Caco-2 (cell line): ENCODE measurements around the gene TIGD1. TPM values are rescaled to one million over a fixed set of nuclear protein-coding genes. Genes with fewer than 3 reads are reported as not detected.

Source experiments
- BruUV-seq: library from RNA; stranded (reverse); fragments of 400-500 nt; replicated peaks from 2 replicates; lab custom pipeline; 2021; lab: Mats Ljungman, UMichigan
- CTCF ChIA-PET: fragments of 300-600 bp; sonication (Branson Sonifier 250); formaldehyde crosslinking; loops from one replicate; lab custom pipeline; 2022; ENCODE audit warnings: antibody characterized with exemption; lab: Charles Lee
- POLR2A ChIA-PET: fragments of 300-600 bp; sonication (Branson Sonifier 250); formaldehyde crosslinking; loops from one replicate; lab custom pipeline; 2022; ENCODE audit warnings: antibody characterized with exemption; lab: Charles Lee
- DNase-seq, 2 experiments: peaks; one replicate each; pipeline versions ENCODE4 v3.0.0 to v3.0.0-alpha.2; 2020 to 2022
- H3K27me3 ChIP-seq: replicated peaks from 2 replicates; pipeline ENCODE4 v1.6.0; 2011; ENCODE audit warnings: low read length; ENCODE audit not compliant: control insufficient read depth, insufficient read depth
- H3K36me3 ChIP-seq: 2 replicates; pipeline ENCODE4 v1.5.1; 2011; ENCODE audit warnings: low read length; ENCODE audit not compliant: control insufficient read depth, insufficient read depth
- H3K4me1 ChIP-seq: fragments of 250-450 bp; sonication (Bioruptor Pico); 2 replicates; pipeline ENCODE4 v1.5.1; 2020; ENCODE audit warnings: mild to moderate bottlenecking
- H3K4me3 ChIP-seq: 2 replicates; pipeline ENCODE4 v1.5.1; 2011; ENCODE audit warnings: low read depth, mild to moderate bottlenecking, control low read depth, low read length
- H3K9me3 ChIP-seq: fragments of 250-450 bp; sonication (Bioruptor Pico); 2 replicates; pipeline ENCODE4 v1.5.1; 2020; ENCODE audit warnings: mild to moderate bottlenecking, moderate library complexity
- H3K27ac Mint-ChIP-seq: one replicate; pipeline ENCODE4 v1.8.0; 2022; ENCODE audit warnings: mixed read lengths; ENCODE audit not compliant: unreplicated experiment
- H3K27me3 Mint-ChIP-seq: one replicate; pipeline ENCODE4 v1.8.0; 2022; ENCODE audit warnings: mixed read lengths; ENCODE audit not compliant: insufficient read depth, unreplicated experiment
- H3K36me3 Mint-ChIP-seq: one replicate; pipeline ENCODE4 v1.8.0; 2022; ENCODE audit warnings: mild to moderate bottlenecking, mixed read lengths; ENCODE audit not compliant: insufficient read depth, unreplicated experiment
- H3K4me1 Mint-ChIP-seq: one replicate; pipeline ENCODE4 v1.8.0; 2022; ENCODE audit warnings: low read depth, mixed read lengths; ENCODE audit not compliant: unreplicated experiment
- H3K4me3 Mint-ChIP-seq: one replicate; pipeline ENCODE4 v1.8.0; 2022; ENCODE audit warnings: mild to moderate bottlenecking, moderate library complexity, mixed read lengths; ENCODE audit not compliant: unreplicated experiment
- H3K9me3 Mint-ChIP-seq: one replicate; pipeline ENCODE4 v1.8.0; 2022; ENCODE audit warnings: mixed read lengths; ENCODE audit not compliant: unreplicated experiment
- intact Hi-C: fragments of 100-400 bp; cut with micrococcal nuclease; formaldehyde crosslinking; loops from one replicate; pipeline ENCODE4 v1.10.0; 2022; ENCODE audit not compliant: unreplicated experiment
- total RNA-seq: library from RNA; stranded (reverse); gene quantifications from 2 replicates; pipeline ENCODE4 v1.2.3, GENCODE V29; 2022
- TF ChIP-seq, protein P1 (sequence below), 2 experiments: fragments of 200-600 bp in 1 of 2; IDR thresholded peaks; 1 replicate in 1 of 2; 2 replicates in 1 of 2; pipeline versions ENCODE4 v1.5.1 to v1.8.0; 2011 to 2022; ENCODE audit warnings: antibody characterized with exemption in 1 of 2, control low read depth in 1 of 2, inconsistent platforms in 1 of 2, low read depth in 1 of 2, low read length in 1 of 2, mild to moderate bottlenecking in 1 of 2, moderate library complexity in 1 of 2; ENCODE audit not compliant: insufficient read depth in 1 of 2, severe bottlenecking in 1 of 2, unreplicated experiment in 1 of 2

TIGD1 gene
- total RNA-seq, 1 experiment from 2014 or later: 4.4 TPM

DNA sequence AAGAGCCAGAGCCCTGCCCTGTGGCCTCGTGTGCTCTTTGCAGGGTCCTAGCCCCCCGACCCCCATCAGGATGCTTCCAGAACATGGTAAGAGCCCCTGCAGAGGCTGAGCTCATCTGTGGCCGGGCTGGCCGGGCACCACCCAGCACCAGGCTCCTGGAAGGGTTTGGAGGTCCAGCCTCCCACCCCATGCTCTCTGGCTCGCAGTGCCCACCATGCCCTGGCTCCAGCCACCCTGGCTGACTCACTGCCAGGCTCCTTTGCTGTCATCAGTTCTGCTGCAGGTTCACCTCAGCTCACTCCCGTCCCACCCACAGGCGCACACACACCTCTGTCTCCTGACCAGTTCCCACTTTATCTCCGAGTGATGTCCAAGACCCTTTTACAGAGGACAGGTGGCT lies 37.7 kb upstream of the TIGD1 start:
- BruUV-seq: no TSS peak
- Mint-ChIP-seq H3K27ac (no peak overlapping the region), H3K4me3 (no peak overlapping the region), H3K9me3 (no peaks in the 10 kb centered on the region), H3K4me1 (peaks cover 6% of the 10 kb centered on the region), H3K27me3 (no peaks in the 10 kb centered on the region), H3K36me3 (no peaks in the 10 kb centered on the region)
- no peak for DNase-seq
- intact Hi-C loops: no loop called here
- POLR2A ChIA-PET: no interaction called here
- Histone ChIP-seq H3K36me3 (no peaks in the 10 kb centered on the region), H3K9me3 (no peaks in the 10 kb centered on the region), H3K27me3 (no peaks in the 10 kb centered on the region), H3K4me3 (no peak overlapping the region), H3K4me1 (no peaks in the 10 kb centered on the region)
- TF ChIP-seq, protein P1, sequence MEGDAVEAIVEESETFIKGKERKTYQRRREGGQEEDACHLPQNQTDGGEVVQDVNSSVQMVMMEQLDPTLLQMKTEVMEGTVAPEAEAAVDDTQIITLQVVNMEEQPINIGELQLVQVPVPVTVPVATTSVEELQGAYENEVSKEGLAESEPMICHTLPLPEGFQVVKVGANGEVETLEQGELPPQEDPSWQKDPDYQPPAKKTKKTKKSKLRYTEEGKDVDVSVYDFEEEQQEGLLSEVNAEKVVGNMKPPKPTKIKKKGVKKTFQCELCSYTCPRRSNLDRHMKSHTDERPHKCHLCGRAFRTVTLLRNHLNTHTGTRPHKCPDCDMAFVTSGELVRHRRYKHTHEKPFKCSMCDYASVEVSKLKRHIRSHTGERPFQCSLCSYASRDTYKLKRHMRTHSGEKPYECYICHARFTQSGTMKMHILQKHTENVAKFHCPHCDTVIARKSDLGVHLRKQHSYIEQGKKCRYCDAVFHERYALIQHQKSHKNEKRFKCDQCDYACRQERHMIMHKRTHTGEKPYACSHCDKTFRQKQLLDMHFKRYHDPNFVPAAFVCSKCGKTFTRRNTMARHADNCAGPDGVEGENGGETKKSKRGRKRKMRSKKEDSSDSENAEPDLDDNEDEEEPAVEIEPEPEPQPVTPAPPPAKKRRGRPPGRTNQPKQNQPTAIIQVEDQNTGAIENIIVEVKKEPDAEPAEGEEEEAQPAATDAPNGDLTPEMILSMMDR (IDR thresholded peaks at IDR 0.05; ENCODE audit: insufficient read depth in 1 of 2, low read depth in 1 of 2, low read length in 1 of 2, severe bottlenecking in 1 of 2, unreplicated experiment in 1 of 2): no peak
- CTCF ChIA-PET: no interaction called here

DNA sequence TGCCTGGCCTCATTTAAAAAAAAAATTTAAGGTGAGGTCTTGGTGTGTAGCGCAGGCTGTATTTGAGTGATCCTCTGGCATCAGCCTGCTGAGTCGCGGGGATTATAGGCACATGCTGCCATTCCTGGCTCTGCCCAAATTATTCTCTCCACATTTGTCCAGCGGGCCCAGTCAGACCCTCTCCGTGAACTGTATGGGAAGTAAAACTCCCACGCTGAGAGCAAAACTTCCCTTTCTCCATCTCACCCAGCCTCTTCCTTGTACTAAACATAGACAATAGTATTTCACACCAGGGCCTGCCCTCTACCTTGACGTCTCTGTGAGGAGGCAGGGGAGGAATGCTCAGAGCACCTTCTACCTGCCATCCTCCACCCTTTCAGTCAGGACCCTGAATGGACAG lies 37.2 kb upstream of the TIGD1 start:
- no TSS peak for BruUV-seq
- Mint-ChIP-seq H3K4me1 (peaks cover 6% of the 10 kb centered on the region), H3K36me3 (peaks cover 4% of the 10 kb centered on the region), H3K9me3 (no peaks in the 10 kb centered on the region), H3K27me3 (no peaks in the 10 kb centered on the region), H3K27ac (no peak overlapping the region), H3K4me3 (no peak overlapping the region)
- Histone ChIP-seq H3K4me1 (no peaks in the 10 kb centered on the region), H3K4me3 (no peak overlapping the region), H3K36me3 (no peaks in the 10 kb centered on the region), H3K27me3 (no peaks in the 10 kb centered on the region), H3K9me3 (no peaks in the 10 kb centered on the region)
- POLR2A ChIA-PET: no interaction called here
- no peak for DNase-seq
- CTCF ChIA-PET: no interaction called here
- TF ChIP-seq, protein P1 (IDR thresholded peaks at IDR 0.05; ENCODE audit: insufficient read depth in 1 of 2, low read depth in 1 of 2, low read length in 1 of 2, severe bottlenecking in 1 of 2, unreplicated experiment in 1 of 2): no peak
- intact Hi-C loops: no loop called here

DNA sequence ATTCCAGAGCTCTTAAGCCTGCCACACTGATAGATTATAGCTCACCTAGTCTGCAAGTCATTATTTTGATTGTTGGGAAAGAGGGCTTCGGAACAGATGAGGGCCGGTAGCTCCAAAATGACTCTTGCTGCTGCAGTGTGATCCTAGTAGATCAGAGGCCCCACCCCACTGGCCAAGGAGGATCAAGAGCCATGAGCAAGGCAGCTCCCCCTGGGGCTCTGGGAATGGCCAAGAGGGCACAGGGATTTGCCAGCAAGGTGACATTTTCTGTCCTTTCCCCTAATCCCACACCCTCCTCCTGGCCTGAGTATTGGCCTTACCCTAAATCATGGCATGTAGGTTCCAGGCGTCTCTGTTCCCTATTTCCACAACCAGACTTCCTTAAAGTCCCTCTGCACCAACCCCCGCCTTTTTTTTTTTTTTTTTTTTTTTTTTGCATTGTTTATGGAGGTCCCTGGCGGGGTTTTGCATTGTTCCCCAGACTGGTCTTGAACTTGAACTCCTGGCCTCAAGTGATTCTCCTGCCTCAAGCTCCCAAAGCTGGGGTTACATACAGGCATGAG lies 36.7 kb upstream of the TIGD1 start:
- CTCF ChIA-PET: no interaction called here
- no peak for DNase-seq
- Mint-ChIP-seq H3K36me3 (peaks cover 8% of the 10 kb centered on the region), H3K27ac (no peak overlapping the region), H3K27me3 (no peaks in the 10 kb centered on the region), H3K9me3 (no peaks in the 10 kb centered on the region), H3K4me1 (peaks cover 6% of the 10 kb centered on the region), H3K4me3 (no peak overlapping the region)
- intact Hi-C loops: no loop called here
- H3K4me1 ChIP-seq: no peaks in the 10 kb centered on the region
- POLR2A ChIA-PET: no interaction called here
- no peaks in the 10 kb centered on the region for H3K9me3 ChIP-seq
- H3K36me3 ChIP-seq: no peaks in the 10 kb centered on the region
- no peak overlapping the region for H3K4me3 ChIP-seq
- no TSS peak for BruUV-seq
- TF ChIP-seq, protein P1 (IDR thresholded peaks at IDR 0.05; ENCODE audit: insufficient read depth in 1 of 2, low read depth in 1 of 2, low read length in 1 of 2, severe bottlenecking in 1 of 2, unreplicated experiment in 1 of 2): no peak
- no peaks in the 10 kb centered on the region for H3K27me3 ChIP-seq
